ENCODE results near the gene SEC16A. TPM values are rescaled to one million over a fixed set of nuclear protein-coding genes. Genes with fewer than 3 reads are reported as not detected.

Gene SEC16A
- total RNA-seq, 1 experiment from 2014 or later: 56.4 TPM

DNA sequence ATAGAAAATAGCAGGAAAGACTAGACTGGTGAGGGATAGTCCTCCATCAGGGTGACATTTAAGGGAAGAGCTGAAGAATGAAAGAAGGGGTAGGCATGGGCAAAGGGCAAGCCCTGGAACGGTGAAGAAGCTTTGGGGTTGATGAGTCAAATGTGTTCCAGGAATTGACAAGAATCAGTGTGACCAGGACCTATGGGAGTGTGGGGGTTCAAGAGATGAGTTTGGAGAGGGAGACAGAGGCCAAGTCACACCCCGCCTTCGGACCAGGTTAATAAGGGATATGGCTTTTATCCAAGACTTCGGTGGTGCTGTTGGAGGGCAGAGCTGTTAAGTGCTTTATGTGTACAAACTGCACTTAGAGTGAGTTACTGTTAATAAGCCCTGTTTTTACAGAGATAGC is 71.5 kb downstream of the SEC16A start:
- peak overlapping the region; percentile 10 for H4K5ac ChIP-seq (ENCODE audit: insufficient read length, low read depth, low read length)
- no peak overlapping the region for H4K91ac ChIP-seq (ENCODE audit: insufficient read length, low read depth, low read length)
- peaks cover 22% of the 10 kb centered on the region for H3K79me1 ChIP-seq (ENCODE audit: insufficient read depth, low read depth, low read length, poor library complexity, severe bottlenecking)
- peaks cover 22 to 25% of the 10 kb centered on the region in 2 experiments for H3K4me1 Mint-ChIP-seq
- H2BK15ac ChIP-seq (ENCODE audit: low read depth, low read length): no peak overlapping the region
- H3K4me3 Mint-ChIP-seq: peak overlapping the region; percentile 94 to 96
- H3K27me3 Mint-ChIP-seq (ENCODE audit: low read depth): peaks cover 3% of the 10 kb centered on the region
- DNase-seq: no peak
- no peak overlapping the region for H2BK20ac ChIP-seq (ENCODE audit: low read depth, low read length, poor library complexity, severe bottlenecking)
- no peaks in the 10 kb centered on the region for H4K20me1 ChIP-seq (ENCODE audit: control insufficient read depth, insufficient read depth, insufficient read length)
- peak overlapping the region; percentile 54 for H3K9ac ChIP-seq (ENCODE audit: extremely low read depth, insufficient read length, low read length)
- no peaks in the 10 kb centered on the region for H3K9me3 Mint-ChIP-seq
- H3K27me3 ChIP-seq (ENCODE audit: insufficient read depth, low read length): no peaks in the 10 kb centered on the region
- peaks cover 15% of the 10 kb centered on the region for H3K23me2 ChIP-seq (ENCODE audit: insufficient read length, low read depth, low read length, poor library complexity, severe bottlenecking)
- H2BK12ac ChIP-seq (ENCODE audit: insufficient read length, low read depth, low read length): no peak overlapping the region
- no peak overlapping the region for H3K56ac ChIP-seq (ENCODE audit: insufficient read length, low read depth, low read length)
- no peak overlapping the region for H2AK5ac ChIP-seq (ENCODE audit: insufficient read length, low read length)
- peaks cover 44 to 72% (median 60%) of the 10 kb centered on the region in 3 experiments; a peak in 6 of 7 replicates for H3K36me3 Mint-ChIP-seq (ENCODE audit: insufficient read depth in 1 of 3, low read depth in 3 of 3)
- H3T11ph ChIP-seq (ENCODE audit: low read length): no peak overlapping the region
- no peak overlapping the region for H4K8ac ChIP-seq (replicated peaks; ENCODE audit: insufficient read length, low read depth, low read length)
- TF ChIP-seq CTCF (conservative IDR thresholded peaks at IDR 0.05): no peak
- no peak overlapping the region for H3K14ac ChIP-seq (ENCODE audit: insufficient read depth, low read length)
- WGBS (ENCODE audit: extremely low coverage, insufficient read length, low lambda C conversion rate): no CpG with 5 or more reads among the region's 4 CpGs
- peaks cover 16% of the 10 kb centered on the region; the same call in 1 of the 2 replicates for H3K79me2 ChIP-seq (ENCODE audit: insufficient read depth, low read length)
- H3K4me1 ChIP-seq (ENCODE audit: insufficient read depth, low read length): no peaks in the 10 kb centered on the region
- no peak overlapping the region for H3K4ac ChIP-seq (ENCODE audit: low read depth, low read length)
- H2BK120ac ChIP-seq (ENCODE audit: low read depth, low read length, poor library complexity, severe bottlenecking): no peak overlapping the region
- no peak overlapping the region for H3K27ac ChIP-seq (ENCODE audit: insufficient read length, low read depth, low read length)
- no peak overlapping the region for H3K18ac ChIP-seq (ENCODE audit: insufficient read length, low read depth, low read length)
- no peak overlapping the region for H3K23ac ChIP-seq (ENCODE audit: insufficient read length, low read depth, low read length)
- H2AFZ ChIP-seq (ENCODE audit: low read length): no peak overlapping the region
- H3K27ac Mint-ChIP-seq: peak overlapping the region in 2 of 3 experiments; percentile 77 to 92; a peak in 5 of 7 replicates
- H2BK5ac ChIP-seq (ENCODE audit: insufficient read length, low read length): no peak overlapping the region
- H3K9me3 ChIP-seq (ENCODE audit: control insufficient read depth, low read depth, low read length): no peaks in the 10 kb centered on the region
- H3K4me2 ChIP-seq (ENCODE audit: insufficient read depth, insufficient read length, low read length): peak overlapping the region; percentile 96
